Stimulated activated CD4-positive, alpha-beta T cell treated with anti-CD3 and anti-CD28 coated beads, Interleukin-1b, Interleukin-23, amount 100 ng/mL, for 48 hours (primary cell): ENCODE data around the gene SERTAD1.
"Not testable (repeated sequence)": the region's sequence is repeated elsewhere in the genome, so short reads cannot be mapped to it uniquely, and the experiment has no call there.

Source experiments
- DNase-seq: peaks from one replicate; pipeline ENCODE4 v3.0.0-alpha.2; 2020

SERTAD1 gene

DNA sequence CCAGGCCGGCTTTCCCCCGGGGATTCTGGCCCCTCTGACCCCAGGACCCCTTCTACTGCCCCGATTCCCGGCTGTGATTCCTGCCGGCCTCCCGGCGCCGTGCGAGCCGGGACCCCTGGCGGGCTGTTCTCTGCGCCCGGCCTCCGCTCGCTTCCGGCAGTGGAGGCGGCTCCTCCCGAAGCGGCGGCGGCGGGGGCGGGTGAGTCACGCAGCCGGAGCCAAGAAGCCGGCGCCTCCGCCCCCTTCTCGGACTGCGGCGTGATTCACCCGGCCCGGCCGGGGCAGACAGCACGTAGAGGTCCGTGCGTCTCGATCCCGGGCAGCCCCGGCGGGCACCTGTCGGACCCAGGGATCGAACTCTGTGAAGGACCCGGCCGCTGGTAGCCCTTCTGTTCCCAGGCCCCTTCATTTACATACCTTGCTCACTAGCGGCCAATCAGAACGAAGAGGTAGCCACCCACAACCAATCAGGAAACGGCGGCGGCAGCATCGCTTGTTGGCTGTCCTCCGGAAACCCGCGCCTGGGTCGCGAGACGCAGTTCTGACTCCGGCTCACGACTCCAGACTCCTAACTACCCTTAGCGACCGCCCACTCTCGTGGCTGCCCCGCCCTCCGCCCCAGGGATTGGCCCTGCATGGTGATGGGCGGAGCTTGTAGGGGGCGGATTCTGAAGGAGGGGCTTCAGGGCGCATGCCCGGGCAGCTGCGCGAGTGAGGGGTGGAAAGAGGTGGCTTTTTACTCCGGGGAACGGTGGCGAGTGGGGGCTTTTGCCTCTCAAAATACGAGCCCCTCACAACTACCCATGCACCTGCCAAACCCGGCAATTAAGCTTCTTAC is at the start of gene SERTAD1:
Gene SERTAD1, minus strand, starts transcription at position 543 of the 838 bp plus-strand sequence. CDS start 2,446 bp downstream, outside the sequence.
- DNase-seq = peak; percentile 100

DNA sequence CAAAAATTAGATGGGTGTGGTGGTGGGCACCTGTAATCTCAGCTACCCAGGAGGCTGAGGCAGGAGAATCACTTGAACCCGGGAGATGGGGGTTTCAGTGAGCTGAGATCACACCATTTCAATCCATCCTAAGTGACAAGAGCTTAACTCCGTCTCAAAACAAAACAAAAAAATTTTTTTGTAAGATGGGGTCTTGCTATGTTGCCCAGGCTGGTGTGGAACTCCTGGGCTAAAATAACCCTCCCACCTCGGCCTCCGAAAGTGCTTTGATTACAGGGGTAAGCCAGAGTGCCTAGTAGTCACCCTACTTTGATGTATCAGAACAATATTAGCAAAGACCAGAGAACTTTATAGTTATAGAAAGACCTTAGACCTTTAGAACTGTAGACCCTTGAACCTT is 48.9 kb upstream of the SERTAD1 start:
- no peak for DNase-seq

DNA sequence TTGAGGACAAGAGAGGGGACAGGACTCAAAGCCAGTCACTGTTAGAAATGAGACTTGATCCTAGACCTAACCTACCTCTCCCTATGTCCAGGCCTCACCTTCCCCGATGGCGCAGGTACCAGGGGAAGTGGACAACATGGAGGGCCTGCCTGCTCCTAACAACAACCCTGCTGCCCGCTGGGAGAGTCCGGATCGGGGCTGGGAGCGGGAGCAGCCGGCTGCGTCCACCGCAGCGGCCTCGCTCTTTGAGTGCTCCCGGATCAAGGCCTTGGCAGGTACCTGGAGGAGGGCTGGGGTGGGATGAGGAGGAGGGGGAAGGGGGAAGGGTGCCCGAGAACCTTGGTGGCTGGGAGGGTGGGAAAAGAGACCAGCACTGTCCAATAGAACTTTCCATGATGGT is 46.7 kb upstream of the SERTAD1 start:
- no peak for DNase-seq

DNA sequence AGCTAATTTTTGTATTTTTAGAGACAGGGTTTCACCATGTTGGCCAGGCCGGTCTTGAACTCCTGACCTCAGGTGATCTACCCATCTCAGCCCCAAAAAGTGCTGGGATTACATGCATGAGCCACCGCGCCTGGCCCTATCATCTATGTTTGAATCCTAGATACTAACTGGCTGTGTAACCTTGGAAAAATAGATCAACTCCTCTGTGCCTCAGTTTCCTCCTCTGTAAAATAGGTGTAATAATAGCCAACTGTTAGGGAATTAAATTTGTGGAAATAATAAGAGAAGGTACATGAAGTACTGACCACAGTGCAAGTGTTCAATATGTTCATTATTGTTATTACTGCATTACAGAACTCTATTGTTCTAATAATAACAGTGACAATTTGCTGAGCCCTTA is 45.3 kb upstream of the SERTAD1 start:
- DNase-seq = no peak

DNA sequence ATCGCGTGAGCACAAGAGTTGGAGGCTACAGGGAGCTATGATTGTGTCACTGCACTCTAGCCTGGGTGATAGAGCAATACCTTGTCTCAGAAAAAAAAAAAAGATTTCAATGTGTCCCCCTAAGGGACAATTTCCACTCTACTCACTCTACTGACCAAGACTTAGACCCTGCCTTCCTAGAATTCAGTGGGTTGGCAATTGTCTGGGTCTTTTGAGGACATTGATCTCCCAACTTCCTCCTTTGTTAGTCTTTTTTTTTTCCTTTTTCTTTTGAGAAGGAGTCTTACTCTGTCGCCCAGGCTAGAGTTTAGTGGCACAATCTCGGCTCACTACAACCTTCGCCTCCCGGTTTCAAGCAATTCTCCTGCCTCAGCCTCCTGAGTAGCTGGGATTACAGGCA is 43.2 kb upstream of the SERTAD1 start:
- DNase-seq = no peak

- no peak for DNase-seq
These were observed 41.4 kb upstream of the SERTAD1 start, which contains the start of gene SPTBN4 for GRCh38 chr19:40466985-40467734. Gene SPTBN4 (plus strand): TSS chr19:40467001. CDS start chr19:40472622, 5,621 bp downstream.

DNA sequence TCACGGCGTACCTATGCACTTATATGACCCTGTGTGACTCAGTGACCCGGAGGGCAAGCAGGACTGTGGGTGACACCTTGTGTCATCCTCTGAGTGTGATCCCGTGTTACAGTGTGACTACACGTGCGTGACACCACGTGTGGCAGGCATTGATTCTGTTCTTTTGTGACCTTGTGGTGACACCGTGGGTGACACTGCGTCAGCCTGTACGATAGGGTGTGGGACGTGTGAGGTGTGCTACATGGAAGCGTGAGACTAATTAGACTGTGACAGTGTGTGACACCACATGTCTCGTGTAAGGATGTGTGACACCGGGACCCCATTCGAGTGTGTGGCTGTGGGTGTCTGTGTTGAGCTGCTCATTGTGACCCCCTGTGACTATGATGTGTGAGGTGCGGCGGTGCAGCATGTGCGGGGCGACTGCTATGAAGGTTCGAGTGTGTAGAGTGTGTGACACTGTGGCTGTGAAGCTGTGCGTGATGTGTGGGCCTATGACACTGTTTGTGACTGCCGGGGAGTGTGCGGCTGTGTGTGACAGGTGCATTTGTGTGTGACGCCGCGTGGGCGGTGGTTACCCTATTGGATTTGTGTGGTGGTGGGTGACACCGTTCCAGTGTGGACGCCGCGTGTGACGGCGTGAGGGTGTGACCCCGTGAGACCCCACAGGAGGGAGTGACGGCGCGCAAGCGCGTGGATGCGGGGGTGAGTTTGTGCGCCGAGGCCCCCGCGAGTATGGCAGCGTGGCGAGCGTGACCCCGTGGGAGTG is 40.6 kb upstream of the SERTAD1 start:
- DNase-seq = peak; percentile 89

DNA sequence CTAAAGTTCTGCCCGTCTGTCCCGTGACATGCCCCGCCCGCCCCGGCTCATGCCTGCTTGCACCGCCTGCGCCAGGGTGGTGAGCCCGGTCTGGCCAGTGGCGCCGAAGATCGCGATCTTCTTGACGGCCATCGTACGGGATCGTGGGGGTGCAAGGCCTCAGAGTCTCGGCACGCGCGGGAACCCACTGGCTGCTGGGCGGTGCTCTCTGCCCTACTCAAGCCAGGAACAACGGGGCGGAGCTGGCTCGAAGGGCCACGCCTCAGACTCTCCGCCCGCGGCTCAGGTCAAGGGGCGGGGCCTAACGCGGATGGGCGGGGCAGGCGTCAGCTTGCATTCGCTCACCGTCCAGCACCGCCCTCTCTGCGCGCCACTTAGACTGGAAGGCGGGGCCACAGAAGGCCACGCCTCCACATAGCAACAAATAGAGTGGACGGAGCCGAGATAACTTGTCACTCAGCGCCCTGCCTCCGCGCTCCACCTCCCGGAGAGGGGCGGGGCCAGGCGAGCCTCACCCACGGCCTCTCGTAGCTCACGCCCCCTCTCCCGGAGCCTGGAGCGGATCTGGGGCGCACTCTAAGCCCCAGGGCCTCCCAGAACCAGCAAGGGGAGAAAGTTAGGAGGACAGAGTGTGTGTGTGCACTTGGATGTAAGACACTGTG is 39.9 kb upstream of the SERTAD1 start, which contains the start of gene BLVRB:
Gene BLVRB, minus strand, starts transcription at position 189 of the 662 bp plus-strand sequence. Its CDS starts 57 bp downstream, at position 132.
- peak; percentile 99 for DNase-seq

- DNase-seq = peak; percentile 56
These were observed 39.3 kb upstream of the SERTAD1 start for GRCh38 chr19:40465025-40465556.

- DNase-seq = peak; percentile 69
These were observed 38.5 kb upstream of the SERTAD1 start for GRCh38 chr19:40464059-40465024.

DNA sequence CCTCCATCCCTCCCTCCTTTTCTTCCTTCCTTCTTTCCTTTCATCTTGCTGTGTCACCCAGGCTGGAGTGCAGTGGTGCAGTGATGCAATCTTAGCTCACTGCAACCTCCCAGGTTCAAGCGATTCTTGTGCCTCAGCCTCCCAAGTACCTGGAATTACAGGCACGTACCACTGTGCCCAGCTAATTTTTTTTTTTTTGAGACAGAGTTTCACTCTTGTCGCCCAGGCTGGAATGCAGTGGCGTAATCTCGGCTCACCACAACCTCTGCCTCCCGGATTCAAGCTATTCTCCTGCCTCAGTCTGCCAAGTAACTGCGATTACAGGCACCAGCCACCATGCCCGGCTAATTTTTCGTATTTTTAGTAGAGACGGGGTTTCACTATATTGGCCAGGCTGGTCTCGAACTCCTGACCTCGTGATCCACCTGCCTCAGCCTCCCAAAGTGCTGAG is 37.8 kb upstream of the SERTAD1 start:
- not testable (repeated sequence) for DNase-seq

- no peak for DNase-seq
These were observed 36.0 kb upstream of the SERTAD1 start for GRCh38 chr19:40461669-40462221.

DNA sequence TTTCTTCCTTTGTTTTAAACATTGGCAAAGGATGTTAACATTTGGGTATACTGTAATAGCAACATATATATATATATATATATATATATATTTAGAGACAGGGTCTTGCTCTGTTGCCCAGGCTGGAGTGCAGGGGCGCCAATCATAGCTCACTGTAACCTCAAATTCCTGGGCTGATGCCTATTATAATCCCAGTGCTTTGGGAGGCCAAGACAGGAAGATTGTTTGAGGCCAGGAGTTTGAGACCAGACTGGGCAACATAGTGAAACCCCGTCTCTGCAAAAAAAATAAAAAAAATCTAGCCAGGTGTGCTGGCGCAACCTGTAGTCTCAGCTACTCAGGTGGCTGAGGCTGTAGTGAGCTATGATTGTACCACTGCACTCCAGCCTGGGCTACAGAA is 34.4 kb upstream of the SERTAD1 start:
- DNase-seq = no peak

GRCh38 chr19:40458597-40458974 is 32.8 kb upstream of the SERTAD1 start:
- DNase-seq = no peak

GRCh38 chr19:40457953-40458596 is 32.3 kb upstream of the SERTAD1 start:
- no peak for DNase-seq

DNA sequence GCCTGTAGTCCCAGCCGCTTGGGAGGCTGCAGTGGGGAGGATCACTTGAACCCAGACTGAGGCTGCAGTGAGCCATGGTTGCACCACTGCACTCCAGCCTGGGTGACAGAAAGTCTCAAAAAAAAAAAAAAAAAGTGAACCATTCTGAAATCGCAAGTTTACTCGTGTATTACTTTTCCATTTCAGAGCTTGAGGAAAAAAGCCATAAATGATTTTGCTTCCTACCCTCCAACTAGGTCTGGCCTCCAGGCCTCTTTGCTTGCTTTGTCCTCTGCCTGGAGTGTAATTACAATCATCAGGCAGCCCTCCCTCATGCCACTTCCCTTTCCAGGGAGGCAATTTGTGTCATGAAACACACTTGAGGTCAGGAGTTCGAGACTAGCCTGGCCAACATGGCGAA is 31.3 kb upstream of the SERTAD1 start:
- DNase-seq = no peak

GRCh38 chr19:40453943-40454342 is 28.2 kb upstream of the SERTAD1 start:
- not testable (repeated sequence) for DNase-seq

DNA sequence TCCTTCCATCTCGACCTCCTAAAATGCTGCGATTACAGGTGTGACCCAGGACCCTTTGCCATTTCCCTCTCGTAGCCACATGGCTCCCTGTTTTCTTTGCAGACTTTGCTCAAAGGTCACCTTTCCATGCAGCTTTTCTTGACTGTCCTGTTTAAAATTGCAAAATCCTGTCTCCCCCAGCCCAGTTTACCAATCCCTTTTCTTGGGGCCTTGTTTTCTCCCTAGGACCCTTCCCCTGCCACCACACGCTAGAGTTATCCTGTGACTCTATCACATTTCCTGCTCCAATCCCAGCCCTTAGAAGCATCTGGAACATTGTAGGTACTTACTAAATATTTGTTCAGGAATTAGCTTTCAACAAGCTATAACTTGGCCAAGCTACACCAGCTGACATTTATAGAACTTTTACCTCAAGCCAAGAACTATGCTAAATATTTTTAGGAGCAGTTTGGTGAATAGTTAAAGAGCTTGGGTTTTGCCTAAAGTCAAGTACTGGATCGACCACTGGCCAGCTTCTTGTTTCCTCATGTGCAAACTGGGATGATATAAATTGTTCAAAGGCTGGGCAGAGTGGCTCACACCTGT is 27.5 kb upstream of the SERTAD1 start:
- no peak for DNase-seq

DNA sequence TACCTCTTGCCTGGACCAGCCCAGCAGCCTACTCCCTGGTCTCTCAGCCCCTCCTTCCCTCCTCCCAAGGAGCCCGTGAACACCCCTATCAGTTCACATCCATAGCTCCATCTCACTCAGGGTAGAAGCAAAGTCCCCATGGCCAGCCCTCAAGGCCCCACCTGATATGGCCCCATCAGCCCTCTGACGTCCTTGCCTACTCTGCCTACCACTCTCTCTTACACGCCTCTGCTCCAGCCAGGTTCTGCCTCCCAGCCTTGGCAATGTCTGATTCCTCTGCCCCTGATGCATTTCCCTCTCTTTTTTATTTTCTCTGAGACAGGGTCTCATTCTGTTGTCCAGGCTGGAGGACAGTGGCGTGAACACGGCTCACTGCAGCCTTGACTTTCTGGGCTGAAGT is 26.2 kb upstream of the SERTAD1 start:
- no peak for DNase-seq

DNA sequence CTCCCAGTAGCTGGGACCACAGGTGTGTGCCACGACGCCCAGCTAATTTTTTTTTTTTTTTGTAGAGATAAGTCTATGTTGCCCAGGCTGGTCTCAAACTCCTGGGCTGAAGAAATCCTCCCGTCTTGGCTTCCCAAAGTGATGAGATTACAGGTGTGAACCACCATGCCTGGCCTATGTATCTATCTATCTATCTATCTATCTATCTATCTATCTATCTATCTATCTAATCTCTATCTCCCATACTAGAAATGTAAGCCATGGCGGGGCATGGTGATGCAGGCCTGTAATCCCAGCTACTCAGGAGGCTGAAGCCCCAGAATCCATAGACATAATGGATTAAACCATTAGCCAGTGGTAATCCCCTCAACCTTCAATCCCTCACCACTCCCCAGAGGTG is 24.9 kb upstream of the SERTAD1 start:
- DNase-seq = no peak
